HG02938 (cell line): ENCODE measurements around the gene SEPTIN2.
"Not testable (repeated sequence)": the region's sequence is repeated elsewhere in the genome, so short reads cannot be mapped to it uniquely, and the experiment has no call there.

Source experiments
- ATAC-seq: cut with Tn5 transposase; IDR thresholded peaks from one replicate; pipeline ENCODE4 v1.9.1; 2021; ENCODE audit warnings: mild to moderate bottlenecking, moderate library complexity; ENCODE audit not compliant: unreplicated experiment

The SEPTIN2 gene

GRCh38 chr2:241315879-241316631 is at the start of gene SEPTIN2:
Gene SEPTIN2, plus strand, starts transcription at chr2:241315925. Its CDS starts 8,308 bp downstream, at chr2:241324233.
- ATAC-seq: peak; percentile 36

- no peak for ATAC-seq
These were observed 48.3 kb upstream of the SEPTIN2 start for GRCh38 chr2:241267249-241268067.

DNA sequence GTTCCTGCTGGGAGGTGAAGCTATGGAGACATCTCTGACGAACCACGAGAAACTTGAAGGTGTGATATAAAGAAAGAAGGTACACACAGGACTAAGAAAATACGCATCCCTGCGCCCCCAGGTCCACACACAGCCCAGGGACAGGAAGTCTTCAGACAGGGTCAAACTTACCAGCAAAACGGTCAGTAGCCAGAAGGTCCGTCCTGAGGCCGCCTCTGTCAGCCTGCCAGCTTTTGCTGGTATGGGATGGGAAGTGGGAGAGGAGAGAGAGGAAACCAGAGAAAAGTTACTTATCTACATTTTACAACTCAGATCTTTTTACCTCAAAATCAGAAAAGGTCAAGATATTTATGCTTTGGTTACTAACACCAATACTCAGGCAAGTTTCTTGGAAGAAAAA is 47.4 kb upstream of the SEPTIN2 start:
- ATAC-seq: no peak

DNA sequence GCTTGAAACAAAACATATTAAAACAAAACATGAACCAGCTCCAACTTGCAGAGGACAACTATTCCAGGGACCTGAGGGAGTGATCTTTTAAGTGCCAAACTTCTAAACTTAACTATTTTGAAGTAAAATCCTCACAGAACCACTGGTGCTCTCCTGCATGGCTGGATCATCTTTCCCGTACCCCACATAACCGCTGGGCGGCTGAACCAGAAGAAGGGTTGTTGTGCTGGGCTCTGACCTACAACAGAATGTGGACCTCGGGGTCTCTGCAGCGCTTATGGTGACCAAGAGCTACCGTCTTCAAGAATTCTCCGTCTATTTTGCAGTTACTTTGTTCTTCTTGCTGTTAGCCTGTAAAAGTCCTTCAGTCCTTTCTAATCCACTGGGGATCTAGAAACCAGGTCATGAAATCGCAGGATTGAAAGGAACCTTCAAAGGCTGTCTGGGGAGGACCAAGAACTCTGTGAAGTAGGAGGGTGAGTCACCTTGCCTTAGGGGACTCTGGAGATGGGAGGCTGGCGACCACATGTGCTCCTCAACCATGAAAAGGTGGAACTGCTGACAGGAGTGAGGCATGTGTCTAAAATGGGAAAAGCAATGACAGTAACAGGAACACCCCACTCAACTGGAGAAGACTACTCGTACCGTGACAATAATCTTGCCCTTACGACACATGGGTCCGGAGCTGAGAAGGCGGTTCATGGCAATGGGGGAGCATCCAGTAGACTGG is 46.8 kb upstream of the SEPTIN2 start:
- no peak for ATAC-seq

DNA sequence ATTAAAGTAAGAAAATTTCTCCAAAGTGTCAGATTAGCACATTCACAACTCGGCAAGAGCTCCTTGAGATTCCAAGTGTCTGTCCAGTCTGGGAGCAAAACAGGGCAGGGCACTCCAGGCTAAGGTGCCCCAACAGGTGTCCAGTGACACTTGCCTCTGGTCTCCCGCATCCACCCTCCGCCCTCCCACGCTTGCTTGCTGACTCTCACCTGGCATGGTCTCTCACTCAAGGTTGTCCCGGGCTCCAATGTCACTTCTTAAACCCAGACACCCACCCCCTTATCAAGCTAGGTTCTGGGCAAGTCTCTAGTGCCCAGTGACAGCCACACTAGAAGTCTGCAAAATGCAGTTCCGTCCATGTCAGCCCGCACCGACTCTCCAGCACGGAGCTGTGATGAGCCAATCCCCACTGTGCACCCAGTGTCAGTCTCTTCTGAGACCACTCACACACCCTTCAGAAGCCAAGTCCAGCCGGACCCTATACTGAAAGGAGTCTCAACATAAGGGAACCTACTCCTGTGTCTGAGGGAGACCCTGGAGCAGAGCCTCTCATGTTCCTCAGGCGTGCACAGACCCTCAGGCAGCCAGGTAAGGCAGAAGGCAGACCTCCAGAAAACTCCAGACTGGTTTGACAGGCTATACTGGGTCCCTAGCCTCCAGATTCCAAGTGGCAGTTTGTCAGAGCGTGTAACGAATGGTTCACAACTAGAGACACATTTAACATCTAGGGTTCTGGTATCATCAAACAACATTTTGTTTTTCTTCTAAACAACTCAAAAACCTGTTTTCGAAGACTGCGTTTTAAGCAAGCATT is 45.8 kb upstream of the SEPTIN2 start:
- no peak for ATAC-seq

DNA sequence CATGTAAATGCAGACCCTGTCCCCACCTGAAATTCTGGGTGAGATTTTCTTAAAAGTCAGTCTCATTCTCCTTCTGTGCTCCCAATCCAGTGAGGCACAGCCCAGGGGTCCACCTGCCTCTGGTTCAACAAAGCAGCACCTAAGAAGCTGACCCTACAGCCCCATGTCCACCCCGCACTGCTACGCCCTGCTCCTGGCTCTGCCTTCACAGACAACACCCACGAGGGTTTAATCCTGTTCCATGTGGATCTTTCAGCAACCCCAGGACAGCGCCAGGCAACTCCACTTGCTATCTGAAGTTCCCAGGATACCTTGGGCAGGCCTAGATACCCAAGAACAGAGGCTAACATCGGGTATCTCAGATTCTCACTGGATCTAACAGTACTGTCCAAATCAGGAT is 45.2 kb upstream of the SEPTIN2 start:
- no peak for ATAC-seq

GRCh38 chr2:241271706-241272302 is 43.9 kb upstream of the SEPTIN2 start:
- ATAC-seq: peak; percentile 42

- peak; percentile 30 for ATAC-seq
These were observed 43.2 kb upstream of the SEPTIN2 start for GRCh38 chr2:241272303-241273209.

GRCh38 chr2:241273210-241274020 is 42.3 kb upstream of the SEPTIN2 start:
- ATAC-seq: no peak

- ATAC-seq: no peak
These were observed 41.6 kb upstream of the SEPTIN2 start for GRCh38 chr2:241274127-241274526.

DNA sequence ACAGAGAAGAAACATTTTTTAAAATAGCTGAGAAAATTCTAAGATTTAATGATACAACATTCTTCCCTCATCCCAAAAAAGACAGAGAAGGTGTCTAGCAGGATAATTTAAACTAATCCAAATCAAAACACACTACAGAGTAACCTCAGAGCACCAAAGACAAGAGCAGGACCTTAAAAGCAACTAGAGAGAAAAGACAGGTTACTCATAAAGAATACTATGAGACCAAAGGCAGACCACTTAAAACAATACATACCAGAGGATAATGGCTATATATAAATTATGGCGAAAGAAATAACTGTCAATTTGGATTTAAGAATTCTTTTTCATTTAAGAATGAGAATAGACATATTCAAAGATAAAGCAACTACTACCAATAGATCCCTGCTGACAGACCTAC is 40.2 kb upstream of the SEPTIN2 start:
- ATAC-seq: no peak

GRCh38 chr2:241275910-241276309 is 39.8 kb upstream of the SEPTIN2 start:
- ATAC-seq: no peak

- not testable (repeated sequence) for ATAC-seq
These were observed 37.4 kb upstream of the SEPTIN2 start for GRCh38 chr2:241278306-241278705.

GRCh38 chr2:241279413-241279812 is 36.3 kb upstream of the SEPTIN2 start:
- no peak for ATAC-seq

- ATAC-seq: no peak
These were observed 35.9 kb upstream of the SEPTIN2 start for GRCh38 chr2:241279828-241280227.

GRCh38 chr2:241280291-241280690 is 35.4 kb upstream of the SEPTIN2 start:
- ATAC-seq: no peak

DNA sequence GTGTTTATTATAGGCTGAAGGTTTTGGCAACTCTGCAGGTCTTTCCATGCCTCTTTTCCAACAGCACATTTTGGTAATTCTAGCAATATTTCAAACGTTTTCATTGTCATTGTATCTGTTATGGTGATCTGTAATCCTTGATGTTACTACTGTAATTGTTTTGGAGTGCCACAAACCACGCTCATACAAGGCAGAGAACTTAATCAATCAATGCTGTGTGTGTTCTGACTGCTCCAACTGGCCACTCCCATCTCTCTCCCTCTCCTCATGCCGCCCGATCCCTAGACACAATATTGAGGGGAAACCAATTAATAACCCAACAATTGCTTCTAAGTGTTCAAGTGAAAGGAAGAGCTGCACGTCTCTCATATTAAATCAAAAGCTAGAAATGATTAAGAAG is 33.2 kb upstream of the SEPTIN2 start:
- no peak for ATAC-seq

GRCh38 chr2:241285596-241285995 is 30.1 kb upstream of the SEPTIN2 start:
- no peak for ATAC-seq
